ENCODE results near the gene TC2N.
A peak's percentile ranks its signal among the peaks of the same experiment; 100 is the strongest.
"Not testable (repeated sequence)": the region's sequence is repeated elsewhere in the genome, so short reads cannot be mapped to it uniquely, and the experiment has no call there.

TC2N gene

GRCh38 chr14:91867316-91867988, at the start of gene TC2N:
Gene TC2N (minus strand): TSS chr14:91867536. CDS start chr14:91813769, 53,767 bp downstream.
- no peak for DNase-seq (ENCODE audit: low read depth in 2 of 2)

GRCh38 chr14:91912035-91912434, 44.7 kb upstream of the TC2N start:
- no peak for DNase-seq (ENCODE audit: low read depth in 2 of 2)

- DNase-seq (ENCODE audit: low read depth in 2 of 2), result peak; percentile 16 to 18
Measured at GRCh38 chr14:91911474-91912032, 44.2 kb upstream of the TC2N start.

DNA sequence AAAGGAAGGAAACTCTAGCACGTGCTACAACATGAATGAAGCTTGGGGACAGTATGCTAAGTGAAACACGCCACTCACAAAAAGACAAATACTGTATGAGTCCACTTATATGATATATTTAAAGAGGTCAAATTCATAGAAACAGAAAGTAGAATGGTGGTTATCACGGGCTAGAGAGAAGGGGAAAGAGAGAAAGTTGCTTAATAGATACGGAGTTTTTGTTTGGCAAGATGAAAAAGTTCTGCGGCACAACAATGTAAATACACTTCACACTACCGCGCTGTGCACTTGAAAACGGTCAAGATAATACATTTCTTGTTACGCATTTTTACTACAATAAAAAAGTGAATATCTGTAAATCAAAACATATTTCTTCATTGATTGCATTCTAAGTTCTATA, 42.9 kb upstream of the TC2N start:
- DNase-seq (ENCODE audit: low read depth in 2 of 2), result no peak

DNA sequence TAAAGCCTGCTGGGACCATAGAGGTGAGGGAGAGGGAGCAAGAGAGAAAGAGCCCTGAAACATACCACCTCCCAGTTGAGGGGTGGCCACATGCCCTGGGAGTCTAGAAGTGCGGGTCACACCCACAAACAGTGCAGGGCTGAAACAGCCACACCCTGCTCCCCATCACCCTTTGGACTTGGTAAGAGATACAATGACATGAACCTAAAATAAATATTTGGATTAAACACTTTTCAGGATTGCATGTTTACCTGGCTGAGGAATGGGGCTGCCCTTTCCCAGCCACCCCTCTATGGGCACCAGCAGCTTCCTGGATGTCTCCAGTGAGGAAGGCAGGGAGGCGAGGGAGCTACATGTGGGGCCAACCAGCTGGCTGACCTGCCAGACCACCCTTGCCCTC, 39.0 kb upstream of the TC2N start:
- DNase-seq (ENCODE audit: low read depth in 2 of 2), result no peak

DNA sequence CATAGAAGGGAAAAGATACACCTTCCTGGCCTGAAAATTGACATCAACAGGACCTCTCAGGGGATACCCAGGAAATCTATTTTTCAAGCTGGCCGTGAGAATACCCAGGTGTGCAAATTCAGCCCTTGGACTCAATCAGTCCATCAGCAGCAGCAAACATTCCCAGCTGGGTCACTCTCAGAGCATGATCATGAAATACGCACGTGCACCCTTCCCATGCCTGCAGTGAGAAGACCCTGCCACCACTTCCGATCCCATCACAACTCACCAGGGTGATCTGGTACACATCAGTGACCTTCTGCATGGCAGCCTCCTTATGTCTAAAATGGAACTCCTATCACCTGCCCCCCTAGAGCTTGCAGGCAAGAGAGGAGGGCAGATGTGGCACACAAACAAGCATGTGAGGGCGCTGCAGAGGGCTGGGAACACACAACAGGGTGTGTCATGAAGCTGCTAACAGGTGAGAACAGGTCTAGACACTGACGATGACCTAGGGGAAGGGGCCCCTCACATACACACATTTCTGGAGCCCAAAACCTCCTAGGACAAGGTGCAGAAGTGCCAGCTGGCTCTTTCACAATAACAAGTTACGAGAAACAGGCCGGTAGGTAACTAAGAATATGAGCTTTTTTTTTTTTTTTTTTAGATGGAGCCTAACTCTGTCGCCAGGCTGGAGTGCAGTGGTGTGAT, 37.8 kb upstream of the TC2N start:
- DNase-seq (ENCODE audit: low read depth in 2 of 2), result no peak

DNA sequence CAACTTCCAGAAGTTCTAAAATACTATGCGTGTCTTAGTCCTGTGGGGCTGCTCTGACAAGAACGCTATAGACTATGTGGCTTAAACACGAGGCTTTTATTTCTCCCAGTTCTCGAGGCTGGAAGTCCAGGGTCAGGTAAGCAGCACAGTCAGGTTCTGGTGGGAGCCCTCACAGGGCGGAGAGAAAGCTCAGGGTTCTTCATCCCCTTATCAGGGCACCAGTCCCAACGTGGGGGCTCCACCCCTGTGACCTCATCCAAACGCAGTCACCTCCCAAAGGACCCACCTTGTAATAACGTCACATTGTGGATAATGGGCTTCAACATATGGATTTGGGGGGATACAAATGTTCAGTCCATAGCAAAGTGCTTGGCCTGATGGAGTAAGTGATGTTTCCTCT, 37.1 kb upstream of the TC2N start:
- no peak for DNase-seq (ENCODE audit: low read depth in 2 of 2)

DNA sequence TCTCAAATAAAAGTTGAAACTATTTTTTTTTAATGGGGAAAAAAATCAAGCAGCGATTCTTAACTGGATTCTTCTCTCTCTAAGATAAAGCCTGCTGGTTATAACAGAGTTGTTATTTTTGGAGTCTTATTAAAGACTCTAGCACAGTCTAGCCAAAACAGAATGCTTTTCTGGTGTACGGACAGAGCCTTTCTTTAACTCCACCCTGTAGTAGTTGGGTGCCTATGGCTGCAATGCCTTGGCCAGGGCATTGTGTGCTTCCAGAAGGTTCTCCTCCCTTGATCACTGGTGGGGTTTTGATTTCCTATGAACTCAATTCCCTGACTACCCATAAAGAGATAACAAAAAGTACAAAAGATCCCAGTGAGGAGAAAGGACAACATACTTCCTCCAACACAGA, 35.7 kb upstream of the TC2N start:
- no peak for DNase-seq (ENCODE audit: low read depth in 2 of 2)

DNA sequence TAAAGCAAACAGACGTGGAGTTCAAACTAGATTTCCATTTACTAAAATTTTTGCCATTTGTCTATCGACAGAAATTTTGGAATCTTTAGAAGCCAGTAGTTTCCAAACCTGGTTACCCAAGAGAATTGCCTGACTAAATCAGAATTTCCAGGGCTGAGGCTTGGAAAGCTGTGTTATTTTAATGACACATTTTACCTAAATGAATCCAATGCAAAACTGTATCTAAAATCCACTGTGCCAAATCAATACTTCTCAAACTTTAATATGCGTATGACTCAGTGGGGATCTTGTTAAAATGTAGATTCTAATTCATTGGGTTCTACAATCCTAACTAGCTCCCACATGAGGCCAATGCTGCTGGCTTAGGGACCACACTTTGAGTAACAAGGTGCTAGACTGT, 35.0 kb upstream of the TC2N start:
- no peak for DNase-seq (ENCODE audit: low read depth in 2 of 2)

- DNase-seq (ENCODE audit: low read depth in 2 of 2), result no peak
Measured at GRCh38 chr14:91901449-91902226, 34.3 kb upstream of the TC2N start.

GRCh38 chr14:91899806-91900205, 32.5 kb upstream of the TC2N start:
- DNase-seq (ENCODE audit: low read depth in 2 of 2), result no peak

- no peak for DNase-seq (ENCODE audit: low read depth in 2 of 2)
Measured at GRCh38 chr14:91899213-91899612, 31.9 kb upstream of the TC2N start.

DNA sequence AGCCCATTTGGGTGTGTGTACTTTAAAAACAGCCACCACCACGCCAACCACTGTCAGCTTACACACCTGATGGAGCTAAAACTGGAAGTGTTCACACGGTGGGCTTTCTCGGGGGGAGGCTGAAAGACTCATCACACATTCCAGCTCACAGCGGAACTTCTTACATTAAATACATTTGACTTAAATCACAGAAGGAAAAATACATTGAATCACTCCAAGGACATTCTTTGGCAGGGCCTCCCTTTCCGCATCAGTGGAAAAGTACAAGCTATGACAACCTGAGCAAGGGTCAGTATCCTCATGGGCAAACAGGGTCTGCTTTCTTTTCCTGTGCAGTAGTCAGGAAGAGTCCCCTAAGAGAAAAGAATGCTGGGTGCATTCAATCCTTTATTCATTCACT, 31.0 kb upstream of the TC2N start:
- DNase-seq (ENCODE audit: low read depth in 2 of 2), result no peak

DNA sequence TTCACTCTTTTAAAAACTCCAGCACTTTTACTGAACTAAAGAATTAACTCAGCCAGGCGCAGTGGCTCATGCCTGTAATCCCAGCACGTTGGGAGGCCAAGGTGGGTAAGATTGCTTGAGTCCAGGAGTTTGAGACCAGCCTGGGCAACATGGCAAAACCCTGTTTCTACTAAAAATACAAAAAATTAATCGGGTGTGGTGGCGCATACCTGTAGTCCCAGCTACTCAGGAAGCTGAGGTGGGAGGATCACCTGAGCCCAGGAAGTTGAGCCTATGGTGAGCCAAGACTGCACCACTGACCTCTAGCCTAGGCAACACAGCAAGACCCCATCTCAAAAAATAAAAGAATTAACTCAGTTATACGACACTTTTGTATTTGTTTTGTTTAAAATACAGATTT, 30.4 kb upstream of the TC2N start:
- not testable (repeated sequence) for DNase-seq (ENCODE audit: low read depth in 2 of 2)

GRCh38 chr14:91897106-91897701, 29.9 kb upstream of the TC2N start:
- no peak for DNase-seq (ENCODE audit: low read depth in 2 of 2)

GRCh38 chr14:91896419-91896818, 29.1 kb upstream of the TC2N start:
- DNase-seq (ENCODE audit: low read depth in 2 of 2), result no peak

DNA sequence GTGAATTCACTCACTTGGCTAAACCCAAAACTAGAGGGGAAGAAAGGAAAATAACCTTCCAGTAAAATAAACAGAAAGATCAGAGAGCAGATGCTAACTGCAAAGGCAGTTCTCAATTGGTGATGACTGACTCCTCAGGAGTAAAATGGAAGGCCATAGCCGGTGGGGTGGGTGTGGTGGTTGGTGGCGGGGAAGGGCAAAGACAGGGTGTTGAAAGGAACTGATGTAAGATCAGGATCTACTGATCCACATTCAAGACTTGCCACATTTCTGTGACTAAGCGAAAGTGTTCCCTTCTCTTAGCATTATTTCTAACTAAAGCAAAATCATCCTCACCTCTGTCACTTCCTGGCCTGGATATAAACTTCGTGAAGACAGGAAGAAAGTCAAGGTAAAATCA, 26.3 kb upstream of the TC2N start:
- DNase-seq (ENCODE audit: low read depth in 2 of 2), result no peak

DNA sequence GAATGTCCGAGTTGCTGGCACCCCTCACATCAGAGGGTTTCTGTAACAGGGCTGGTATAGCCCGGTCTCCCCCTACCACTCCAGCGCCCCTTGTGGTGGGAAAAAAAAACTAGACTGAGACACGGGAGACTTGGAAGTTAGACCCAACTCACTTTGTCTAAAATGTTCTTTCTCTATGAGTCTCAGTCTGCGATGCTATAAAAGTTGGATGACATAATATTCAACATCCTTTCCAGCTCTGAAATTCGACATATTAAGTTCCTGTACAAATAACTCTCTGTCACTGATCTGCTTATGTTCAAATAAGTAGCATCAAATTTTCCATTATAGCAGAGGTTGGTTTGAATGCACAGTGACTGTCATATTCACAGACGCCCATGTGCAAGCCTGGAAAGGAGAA, 25.7 kb upstream of the TC2N start:
- DNase-seq (ENCODE audit: low read depth in 2 of 2), result no peak

GRCh38 chr14:91891721-91892220, 24.4 kb upstream of the TC2N start:
- DNase-seq (ENCODE audit: low read depth in 2 of 2), result no peak

GRCh38 chr14:91891101-91891500, 23.8 kb upstream of the TC2N start:
- no peak for DNase-seq (ENCODE audit: low read depth in 2 of 2)

DNA sequence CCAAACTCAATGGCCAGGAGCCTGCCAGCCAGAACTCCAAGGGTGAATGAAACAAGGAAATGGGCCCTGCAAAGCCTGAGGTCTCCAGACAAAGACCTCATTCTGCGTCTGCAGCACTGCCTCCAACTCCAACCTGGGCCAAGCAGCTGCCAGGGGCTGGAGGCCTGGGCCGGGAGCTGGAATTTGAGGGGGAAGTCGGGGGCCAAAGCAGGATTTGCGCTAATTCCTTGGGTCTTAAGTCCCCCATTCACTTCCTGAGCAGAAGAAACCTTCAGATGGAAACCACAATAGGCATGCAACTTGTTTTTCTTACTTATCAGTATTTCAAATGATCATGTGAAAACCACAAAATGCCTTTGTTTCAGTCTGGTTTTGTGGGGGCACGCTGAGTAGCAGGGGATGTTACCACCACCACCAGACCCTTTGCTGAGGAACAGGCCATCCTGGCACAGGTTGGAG, 23.0 kb upstream of the TC2N start:
- DNase-seq (ENCODE audit: low read depth in 2 of 2), result no peak

Measured in stimulated activated CD4-positive, alpha-beta T cell treated with anti-CD3 and anti-CD28 coated beads, Interleukin-1b, Interleukin-23, amount 100 ng/mL, for 1 hour (primary cell).